IMR-90 (cell line): Measurements from ENCODE around the gene HOXD9. TPM values are rescaled to one million over a fixed set of nuclear protein-coding genes. Genes with fewer than 3 reads are reported as not detected.

Experiments
- ATAC-seq: fragments of 200-7000 bp; cut with Tn5 transposase; 2 replicates; pipeline ENCODE4 v1.9.1; 2020; ENCODE audit warnings: low read depth, mild to moderate bottlenecking, moderate library complexity
- BruUV-seq: library from RNA; stranded (reverse); fragments of 400-500 nt; replicated peaks from 2 replicates; lab custom pipeline; 2021; lab: Mats Ljungman, UMichigan
- CTCF ChIA-PET: fragments of 300-600 bp; formaldehyde crosslinking; extraction: SDS; loops from one replicate; lab custom pipeline; 2021; ENCODE audit warnings: antibody characterized with exemption; lab: Yijun Ruan, JAX
- POLR2A ChIA-PET: fragments of 300-600 bp; sonication (Branson Sonifier 250); formaldehyde crosslinking; loops from one replicate; lab custom pipeline; 2022; ENCODE audit warnings: antibody characterized with exemption; ENCODE audit not compliant: unreplicated experiment; lab: Charles Lee
- DNase-seq: peaks from one replicate; pipeline ENCODE4 v3.0.0; 2013
- H2AFZ ChIP-seq: replicated peaks from 2 replicates; pipeline ENCODE3; 2013; ENCODE audit warnings: low read length, mild to moderate bottlenecking; ENCODE audit not compliant: poor library complexity
- H2AK5ac ChIP-seq: 2 replicates; pipeline ENCODE4 v1.6.1; 2013; ENCODE audit warnings: low read depth, low read length, inconsistent platforms
- H2AK9ac ChIP-seq: replicated peaks from 2 replicates; pipeline ENCODE3; 2013; ENCODE audit warnings: mild to moderate bottlenecking, low read depth, low read length, moderate library complexity; ENCODE audit not compliant: poor library complexity
- H2BK120ac ChIP-seq: 2 replicates; pipeline ENCODE4 v1.6.1; 2013; ENCODE audit warnings: low read depth, low read length, inconsistent platforms
- H2BK15ac ChIP-seq: 3 replicates; pipeline ENCODE4 v1.6.1; 2013; ENCODE audit warnings: low read depth, low read length, inconsistent platforms
- H2BK20ac ChIP-seq: 2 replicates; pipeline ENCODE4 v1.6.1; 2013; ENCODE audit warnings: low read depth, mild to moderate bottlenecking, inconsistent platforms, low read length, moderate library complexity
- H2BK5ac ChIP-seq: 2 replicates; pipeline ENCODE4 v1.6.1; 2013; ENCODE audit warnings: mild to moderate bottlenecking, low read depth, low read length, inconsistent platforms; ENCODE audit not compliant: poor library complexity, severe bottlenecking
- H3K14ac ChIP-seq: replicated peaks from 2 replicates; pipeline ENCODE4 v1.6.1; 2013; ENCODE audit warnings: low read depth, low read length, inconsistent platforms
- H3K18ac ChIP-seq: 2 replicates; pipeline ENCODE4 v1.6.1; 2013; ENCODE audit warnings: low read depth, low read length, control low read depth
- H3K23ac ChIP-seq: 2 replicates; pipeline ENCODE4 v1.6.1; 2013; ENCODE audit warnings: low read depth, low read length, inconsistent platforms
- H3K27ac ChIP-seq: 2 replicates; pipeline ENCODE4 v1.5.1; 2013; ENCODE audit warnings: mild to moderate bottlenecking, control low read depth, low read length; ENCODE audit not compliant: insufficient read depth
- H3K27me3 ChIP-seq: 2 replicates; pipeline ENCODE4 v1.6.1; 2013; ENCODE audit warnings: low read length; ENCODE audit not compliant: control insufficient read depth, insufficient read depth
- H3K36me3 ChIP-seq: 2 replicates; pipeline ENCODE4 v1.6.1; 2013; ENCODE audit warnings: low read length, mixed read lengths; ENCODE audit not compliant: control insufficient read depth, insufficient read depth
- H3K4ac ChIP-seq: 2 replicates; pipeline ENCODE4 v1.6.1; 2013; ENCODE audit warnings: low read depth, low read length, inconsistent platforms
- H3K4me1 ChIP-seq: 2 replicates; pipeline ENCODE4 v1.6.1; 2013; ENCODE audit warnings: low read length, mixed read lengths; ENCODE audit not compliant: control insufficient read depth, insufficient read depth
- H3K4me2 ChIP-seq: 2 replicates; pipeline ENCODE4 v1.6.1; 2013; ENCODE audit warnings: low read depth, mild to moderate bottlenecking, control low read depth, low read length, moderate library complexity
- H3K4me3 ChIP-seq: 2 replicates; pipeline ENCODE4 v1.5.1; 2013; ENCODE audit warnings: low read depth, mild to moderate bottlenecking, control low read depth, low read length, moderate library complexity; ENCODE audit not compliant: insufficient read depth
- H3K56ac ChIP-seq: 2 replicates; pipeline ENCODE4 v1.6.1; 2013; ENCODE audit warnings: low read length, inconsistent platforms; ENCODE audit not compliant: insufficient read depth; ENCODE audit errors: extremely low read depth
- H3K79me1 ChIP-seq, 2 experiments: 2 replicates each; pipeline ENCODE4 v1.6.1; 2013; ENCODE audit warnings: low read length in 2 of 2, inconsistent platforms in 1 of 2, low read depth in 1 of 2
- H3K9ac ChIP-seq: 2 replicates; pipeline ENCODE4 v1.6.1; 2013; ENCODE audit warnings: low read depth, low read length, control low read depth
- H3K9me1 ChIP-seq: 2 replicates; pipeline ENCODE4 v1.6.1; 2013; ENCODE audit warnings: low read length, inconsistent platforms; ENCODE audit not compliant: insufficient read depth
- H3K9me3 ChIP-seq: 2 replicates; pipeline ENCODE4 v1.6.1; 2013; ENCODE audit warnings: low read length; ENCODE audit not compliant: control insufficient read depth, insufficient read depth
- H4K20me1 ChIP-seq: 2 replicates; pipeline ENCODE4 v1.6.1; 2013; ENCODE audit warnings: low read length, inconsistent platforms; ENCODE audit not compliant: insufficient read depth
- H4K5ac ChIP-seq: 2 replicates; pipeline ENCODE4 v1.6.1; 2013; ENCODE audit warnings: mild to moderate bottlenecking, low read depth, low read length, control low read depth
- H4K8ac ChIP-seq, 2 experiments: 2 replicates each; pipeline ENCODE4 v1.6.1; 2013; ENCODE audit warnings: low read depth in 2 of 2, low read length in 2 of 2, control low read depth in 1 of 2, inconsistent platforms in 1 of 2
- H4K91ac ChIP-seq: 2 replicates; pipeline ENCODE4 v1.6.1; 2013; ENCODE audit warnings: low read depth, low read length, inconsistent platforms; ENCODE audit not compliant: insufficient read depth
- BHLHE40 ChIP-seq: fragments of 150-350 bp; IDR thresholded peaks from 2 replicates; pipeline ENCODE4 v1.6.1; 2016; ENCODE audit warnings: mild to moderate bottlenecking, low read depth, low read length
- CEBPB ChIP-seq: IDR thresholded peaks from 2 replicates; pipeline ENCODE4 v1.6.1; 2012; ENCODE audit warnings: low read depth, low read length, improper control_type of control experiment
- CHD1 ChIP-seq: IDR thresholded peaks from 2 replicates; pipeline ENCODE4 v1.6.1; 2012; ENCODE audit warnings: low read depth, low read length, improper control_type of control experiment
- FOS ChIP-seq: fragments of 150-350 bp; IDR thresholded peaks from 2 replicates; pipeline ENCODE4 v1.6.1; 2016; ENCODE audit warnings: low read depth, low read length
- MXI1 ChIP-seq: IDR thresholded peaks from 2 replicates; pipeline ENCODE4 v1.6.1; 2012; ENCODE audit warnings: low read depth, mild to moderate bottlenecking, low read length, moderate library complexity, borderline replicate concordance
- POLR2A ChIP-seq: IDR thresholded peaks from 2 replicates; pipeline ENCODE4 v1.6.1; 2012; ENCODE audit warnings: mild to moderate bottlenecking, low read depth, low read length
- RFX5 ChIP-seq: IDR thresholded peaks from 2 replicates; pipeline ENCODE4 v1.8.0; 2012; ENCODE audit warnings: low read depth, mild to moderate bottlenecking, low read length, moderate library complexity
- WGBS, 2 experiments: methylation state at CpG; one replicate each; pipeline versions ENCODE4 v1.1.5 to v1.1.7; 2013; ENCODE audit warnings: missing lambda C conversion rate in 2 of 2; ENCODE audit not compliant: insufficient read length in 1 of 2; ENCODE audit errors: extremely low coverage in 2 of 2; 5-methylcytosine and 5-hydroxymethylcytosine counted together
- dilution Hi-C: fragments of 300-500 bp; cut with HindIII; formaldehyde crosslinking; loops from one replicate; pipeline ENCODE4 v1.14.3; 2018; ENCODE audit warnings: low sequenced_read_pairs; ENCODE audit not compliant: unreplicated experiment
- in situ Hi-C: fragments of 300-500 bp; cut with MboI; formaldehyde crosslinking; loops from 3 replicates; pipeline ENCODE4 v1.14.3; 2019; ENCODE audit warnings: low sequenced_read_pairs, inconsistent platforms, mixed read lengths
- intact Hi-C: fragments of 100-400 bp; cut with micrococcal nuclease; formaldehyde crosslinking; loops from 2 replicates; pipeline ENCODE4 v1.10.0; 2022
- polyA plus RNA-seq, 3 experiments: library from polyadenylated mRNA; depleted of rRNA; stranded (reverse); fragments of >200 nt; gene quantifications; 2 replicates each; pipeline ENCODE4 v1.2.3, GENCODE V29; 2012; ENCODE audit warnings: low replicate concordance in 1 of 3
- total RNA-seq: library from RNA; depleted of rRNA; stranded (reverse); fragments of >200 nt; gene quantifications from 2 replicates; pipeline ENCODE4 v1.2.3, GENCODE V29; 2012
- TF ChIP-seq, protein P1 (sequence below): fragments of 150-350 bp; IDR thresholded peaks from 2 replicates; pipeline ENCODE4 v1.6.1; 2016; ENCODE audit warnings: low read depth, mild to moderate bottlenecking, low read length, moderate library complexity, borderline replicate concordance
- TF ChIP-seq, protein P2 (sequence below): conservative IDR thresholded peaks from 2 replicates; pipeline ENCODE4 v1.5.1; 2012; ENCODE audit warnings: mild to moderate bottlenecking, low read depth, low read length, improper control_type of control experiment
- TF ChIP-seq, protein P3 (sequence below): fragments of 150-350 bp; IDR thresholded peaks from 2 replicates; pipeline ENCODE4 v1.6.1; 2017; ENCODE audit warnings: mild to moderate bottlenecking, antibody characterized with exemption, low read length, low read depth

HOXD9 gene
- total and polyA plus RNA-seq, 2 of the 4 experiments (the other 2 are of a cell fraction), result not detected

DNA sequence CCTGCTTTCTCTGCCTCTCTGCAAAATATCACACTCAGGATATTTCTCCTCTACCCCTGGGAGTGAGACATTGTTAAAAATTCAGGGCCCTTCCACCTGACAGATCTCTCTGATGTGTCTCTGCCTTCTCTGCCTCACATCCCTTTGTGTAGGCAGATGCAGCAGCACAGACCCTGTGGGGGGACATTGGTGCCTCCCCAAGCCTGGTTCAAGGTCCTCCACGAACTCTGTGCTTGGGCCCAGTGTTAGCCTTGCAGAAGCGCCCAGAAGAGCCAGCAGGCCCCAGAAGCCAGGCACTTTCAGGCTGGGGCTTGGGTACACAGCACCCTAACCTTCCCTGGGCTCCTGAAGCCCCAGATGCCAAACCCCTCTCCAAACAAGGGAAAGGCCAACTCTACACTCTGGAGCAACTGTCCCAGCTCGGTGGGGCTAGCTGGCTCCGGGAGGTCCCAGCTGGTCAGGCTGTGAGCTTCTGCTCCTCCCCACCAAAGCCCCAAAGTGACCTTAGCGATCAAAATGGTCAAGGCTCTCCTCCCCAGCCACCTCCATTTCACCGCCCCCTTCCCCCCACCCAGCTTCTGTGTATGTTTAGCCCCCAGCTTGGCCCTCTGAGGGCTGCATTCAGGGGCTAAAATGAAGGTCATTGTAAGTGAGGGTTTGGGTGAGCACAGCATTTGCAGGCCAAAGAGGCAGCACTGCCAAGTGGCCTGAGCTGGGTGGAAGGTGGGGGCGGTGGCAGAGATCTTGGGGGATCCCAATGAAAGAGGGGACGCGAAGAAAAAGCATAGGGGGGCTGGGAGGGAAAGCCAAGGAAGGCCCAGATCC lies 2.6 kb downstream of the HOXD9 start (continued):
- TF ChIP-seq, protein P1, sequence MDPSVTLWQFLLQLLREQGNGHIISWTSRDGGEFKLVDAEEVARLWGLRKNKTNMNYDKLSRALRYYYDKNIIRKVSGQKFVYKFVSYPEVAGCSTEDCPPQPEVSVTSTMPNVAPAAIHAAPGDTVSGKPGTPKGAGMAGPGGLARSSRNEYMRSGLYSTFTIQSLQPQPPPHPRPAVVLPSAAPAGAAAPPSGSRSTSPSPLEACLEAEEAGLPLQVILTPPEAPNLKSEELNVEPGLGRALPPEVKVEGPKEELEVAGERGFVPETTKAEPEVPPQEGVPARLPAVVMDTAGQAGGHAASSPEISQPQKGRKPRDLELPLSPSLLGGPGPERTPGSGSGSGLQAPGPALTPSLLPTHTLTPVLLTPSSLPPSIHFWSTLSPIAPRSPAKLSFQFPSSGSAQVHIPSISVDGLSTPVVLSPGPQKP, result no peak
- no peak for TF ChIP-seq CEBPB

DNA sequence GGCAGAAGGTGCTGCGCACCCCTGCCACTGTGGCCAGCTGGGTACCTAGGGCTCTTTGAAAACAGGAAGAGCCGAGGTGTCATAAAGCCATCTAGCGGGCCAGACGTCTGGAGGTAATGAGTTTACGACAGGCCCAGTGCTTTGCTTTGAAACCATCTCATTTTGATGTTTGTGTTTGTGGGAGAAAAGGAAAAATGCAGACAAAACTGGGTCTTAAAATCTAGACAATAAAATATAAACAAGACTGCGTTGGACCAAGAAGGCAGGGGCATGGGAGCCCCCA lies 3.2 kb downstream of the HOXD9 start:
- intact Hi-C loops (loop anchor here (2.0 kb wide), 1 partner anchor 1633 kb away; no protein-coding TSS in a partner anchor), in situ Hi-C loops (loop anchor here (5.0 to 10.0 kb wide), 4 partner anchors 329 to 1029 kb away; no protein-coding TSS in a partner anchor), dilution Hi-C loops (no loop called here)
- no peaks in the 10 kb centered on the region for H3K79me1 ChIP-seq
- H3K23ac ChIP-seq, result no peak overlapping the region
- no peak overlapping the region for H2BK120ac ChIP-seq
- no peak for DNase-seq
- no peak overlapping the region for H3K14ac ChIP-seq
- no peak overlapping the region for H2AK5ac ChIP-seq
- H2BK5ac ChIP-seq, result no peak overlapping the region
- POLR2A ChIA-PET, result no interaction called here
- H3K36me3 ChIP-seq, result no peaks in the 10 kb centered on the region
- no peaks in the 10 kb centered on the region; the same call in 1 of the 2 replicates for H4K20me1 ChIP-seq
- H3K27ac ChIP-seq, result no peak overlapping the region
- no peak overlapping the region for H2BK20ac ChIP-seq
- no peak overlapping the region for H4K91ac ChIP-seq
- no peaks in the 10 kb centered on the region for H3K4me1 ChIP-seq
- no peak overlapping the region for H4K5ac ChIP-seq
- BruUV-seq, result no TSS peak
- peaks cover 90% of the 10 kb centered on the region for H3K27me3 ChIP-seq
- no peak for ATAC-seq
- H3K18ac ChIP-seq, result no peak overlapping the region
- H3K4ac ChIP-seq, result no peak overlapping the region
- H2BK15ac ChIP-seq, result no peak overlapping the region
- no peak overlapping the region for H3K4me2 ChIP-seq
- no peak overlapping the region for H3K9ac ChIP-seq
- H2AFZ ChIP-seq, result no peak overlapping the region
- no peaks in the 10 kb centered on the region for H3K9me1 ChIP-seq
- CTCF ChIA-PET, result interaction anchor here (2.7 to 3.7 kb wide), 2 partner anchors 428 to 526 kb away, joined by 19 to 20 read pairs; no protein-coding TSS in a partner anchor
- H3K4me3 ChIP-seq, result no peak overlapping the region
- no peak overlapping the region for H3K56ac ChIP-seq
- H4K8ac ChIP-seq, result no peak overlapping the region
- H2AK9ac ChIP-seq, result no peak overlapping the region
- H3K9me3 ChIP-seq, result peaks cover 3% of the 10 kb centered on the region; the same call in 1 of the 2 replicates
- WGBS, 2 experiments, result no CpG with 5 or more reads among the region's 6 CpGs
- no peak for TF ChIP-seq FOS
- TF ChIP-seq RFX5, result no peak
- TF ChIP-seq BHLHE40, result no peak
- TF ChIP-seq, protein P2, sequence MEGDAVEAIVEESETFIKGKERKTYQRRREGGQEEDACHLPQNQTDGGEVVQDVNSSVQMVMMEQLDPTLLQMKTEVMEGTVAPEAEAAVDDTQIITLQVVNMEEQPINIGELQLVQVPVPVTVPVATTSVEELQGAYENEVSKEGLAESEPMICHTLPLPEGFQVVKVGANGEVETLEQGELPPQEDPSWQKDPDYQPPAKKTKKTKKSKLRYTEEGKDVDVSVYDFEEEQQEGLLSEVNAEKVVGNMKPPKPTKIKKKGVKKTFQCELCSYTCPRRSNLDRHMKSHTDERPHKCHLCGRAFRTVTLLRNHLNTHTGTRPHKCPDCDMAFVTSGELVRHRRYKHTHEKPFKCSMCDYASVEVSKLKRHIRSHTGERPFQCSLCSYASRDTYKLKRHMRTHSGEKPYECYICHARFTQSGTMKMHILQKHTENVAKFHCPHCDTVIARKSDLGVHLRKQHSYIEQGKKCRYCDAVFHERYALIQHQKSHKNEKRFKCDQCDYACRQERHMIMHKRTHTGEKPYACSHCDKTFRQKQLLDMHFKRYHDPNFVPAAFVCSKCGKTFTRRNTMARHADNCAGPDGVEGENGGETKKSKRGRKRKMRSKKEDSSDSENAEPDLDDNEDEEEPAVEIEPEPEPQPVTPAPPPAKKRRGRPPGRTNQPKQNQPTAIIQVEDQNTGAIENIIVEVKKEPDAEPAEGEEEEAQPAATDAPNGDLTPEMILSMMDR, result no peak
- TF ChIP-seq, protein P1, result no peak
- no peak for TF ChIP-seq POLR2A
- TF ChIP-seq, protein P3, sequence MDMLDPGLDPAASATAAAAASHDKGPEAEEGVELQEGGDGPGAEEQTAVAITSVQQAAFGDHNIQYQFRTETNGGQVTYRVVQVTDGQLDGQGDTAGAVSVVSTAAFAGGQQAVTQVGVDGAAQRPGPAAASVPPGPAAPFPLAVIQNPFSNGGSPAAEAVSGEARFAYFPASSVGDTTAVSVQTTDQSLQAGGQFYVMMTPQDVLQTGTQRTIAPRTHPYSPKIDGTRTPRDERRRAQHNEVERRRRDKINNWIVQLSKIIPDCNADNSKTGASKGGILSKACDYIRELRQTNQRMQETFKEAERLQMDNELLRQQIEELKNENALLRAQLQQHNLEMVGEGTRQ, result no peak
- TF ChIP-seq MXI1, result no peak
- TF ChIP-seq CHD1, result no peak
